Vagina (tissue), 2 donors: ENCODE results near the gene FCAMR.

Experiments
- POLR2A ChIP-seq, 2 donors: fragments of 450-650 bp; IDR thresholded peaks; one replicate each; pipeline ENCODE4 v1.6.1; 2017; ENCODE audit warnings: antibody characterized with exemption in 2 of 2, mild to moderate bottlenecking in 2 of 2, moderate library complexity in 2 of 2
- TF ChIP-seq, protein P1 (sequence below), 3 experiments: fragments of 450-650 bp in 2 of 3; fragments of 200-600 bp in 1 of 3; sonication (generic) in 1 of 3; IDR thresholded peaks; one replicate each; pipeline ENCODE4 v1.5.1; 2017 to 2019; ENCODE audit warnings: antibody characterized with exemption in 3 of 3, mild to moderate bottlenecking in 2 of 3, moderate library complexity in 2 of 3

DNA sequence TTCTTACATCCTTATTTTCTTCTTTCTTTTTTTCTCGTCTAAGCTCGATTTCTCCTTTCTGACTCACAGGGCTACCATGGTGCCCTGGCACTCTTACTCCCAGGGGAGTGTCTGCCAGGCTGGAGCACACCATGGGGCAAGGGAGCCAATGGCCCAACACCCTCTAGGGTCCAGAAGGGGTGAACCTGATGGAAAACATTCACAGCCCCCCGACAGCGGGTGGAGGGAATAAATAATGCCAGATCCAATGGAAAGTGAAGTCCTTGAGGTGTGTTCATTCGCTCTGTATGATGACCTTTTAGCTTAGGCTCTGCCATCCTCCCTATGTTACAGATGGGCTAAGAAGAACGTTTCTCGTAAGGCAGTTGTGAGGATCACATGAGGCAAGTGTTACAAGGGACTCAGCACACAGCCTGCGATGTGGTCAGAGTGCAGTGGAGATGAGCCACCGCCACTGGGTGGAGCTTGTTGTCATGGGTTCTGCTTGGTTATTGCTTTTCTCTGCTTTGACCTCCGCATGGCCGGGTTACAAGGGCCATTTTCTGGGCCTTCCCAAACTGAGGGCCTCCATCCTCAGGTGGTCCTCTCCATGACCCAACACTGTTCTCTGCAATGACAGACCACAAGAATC, 45.0 kb downstream of the FCAMR start:
- TF ChIP-seq POLR2A (IDR thresholded peaks at IDR 0.05): no peak
- TF ChIP-seq, protein P1, sequence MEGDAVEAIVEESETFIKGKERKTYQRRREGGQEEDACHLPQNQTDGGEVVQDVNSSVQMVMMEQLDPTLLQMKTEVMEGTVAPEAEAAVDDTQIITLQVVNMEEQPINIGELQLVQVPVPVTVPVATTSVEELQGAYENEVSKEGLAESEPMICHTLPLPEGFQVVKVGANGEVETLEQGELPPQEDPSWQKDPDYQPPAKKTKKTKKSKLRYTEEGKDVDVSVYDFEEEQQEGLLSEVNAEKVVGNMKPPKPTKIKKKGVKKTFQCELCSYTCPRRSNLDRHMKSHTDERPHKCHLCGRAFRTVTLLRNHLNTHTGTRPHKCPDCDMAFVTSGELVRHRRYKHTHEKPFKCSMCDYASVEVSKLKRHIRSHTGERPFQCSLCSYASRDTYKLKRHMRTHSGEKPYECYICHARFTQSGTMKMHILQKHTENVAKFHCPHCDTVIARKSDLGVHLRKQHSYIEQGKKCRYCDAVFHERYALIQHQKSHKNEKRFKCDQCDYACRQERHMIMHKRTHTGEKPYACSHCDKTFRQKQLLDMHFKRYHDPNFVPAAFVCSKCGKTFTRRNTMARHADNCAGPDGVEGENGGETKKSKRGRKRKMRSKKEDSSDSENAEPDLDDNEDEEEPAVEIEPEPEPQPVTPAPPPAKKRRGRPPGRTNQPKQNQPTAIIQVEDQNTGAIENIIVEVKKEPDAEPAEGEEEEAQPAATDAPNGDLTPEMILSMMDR (IDR thresholded peaks at IDR 0.05): no peak
